Stimulated activated CD4-positive, alpha-beta T cell treated with anti-CD3 and anti-CD28 coated beads, Interleukin-15, amount 100 ng/mL, for 24 hours (primary cell): Measurements from ENCODE around the gene DNMT3B.

Source experiments
- DNase-seq: peaks from one replicate; pipeline ENCODE4 v3.0.0-alpha.2; 2020

Gene DNMT3B

DNA sequence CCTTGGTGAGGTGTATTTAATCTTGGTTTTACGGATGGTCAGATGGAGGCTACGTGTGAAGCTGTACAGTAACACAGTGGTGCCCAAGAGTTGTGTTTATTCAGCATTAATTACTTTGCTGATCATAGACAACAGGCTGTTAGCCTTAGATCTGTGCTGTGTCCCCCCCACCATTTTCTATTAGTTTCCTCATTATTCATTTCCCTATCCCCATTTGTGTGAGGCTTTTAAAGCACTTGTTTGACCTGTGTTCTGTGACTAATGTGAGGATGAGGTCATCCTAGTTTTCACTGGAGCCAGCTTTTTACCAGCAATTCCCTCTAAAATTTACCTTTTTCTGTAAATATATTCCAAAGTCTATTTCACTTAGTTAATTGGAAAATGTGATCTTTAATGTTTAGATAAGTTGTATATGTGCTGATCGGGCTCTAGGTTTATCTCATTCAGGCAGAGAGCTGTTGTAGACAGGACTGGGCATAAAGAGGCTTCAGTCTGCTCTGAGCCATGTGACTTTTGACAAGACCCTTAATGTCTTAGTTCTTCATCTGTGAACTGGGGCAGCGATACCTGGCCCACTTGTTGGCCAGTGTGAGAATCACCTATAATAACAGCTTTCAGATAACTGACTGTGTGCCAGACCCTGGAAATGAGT, 66.0 kb downstream of the DNMT3B start:
- no peak for DNase-seq

GRCh38 chr20:32829311-32830005, 67.3 kb downstream of the DNMT3B start:
- DNase-seq: no peak

DNA sequence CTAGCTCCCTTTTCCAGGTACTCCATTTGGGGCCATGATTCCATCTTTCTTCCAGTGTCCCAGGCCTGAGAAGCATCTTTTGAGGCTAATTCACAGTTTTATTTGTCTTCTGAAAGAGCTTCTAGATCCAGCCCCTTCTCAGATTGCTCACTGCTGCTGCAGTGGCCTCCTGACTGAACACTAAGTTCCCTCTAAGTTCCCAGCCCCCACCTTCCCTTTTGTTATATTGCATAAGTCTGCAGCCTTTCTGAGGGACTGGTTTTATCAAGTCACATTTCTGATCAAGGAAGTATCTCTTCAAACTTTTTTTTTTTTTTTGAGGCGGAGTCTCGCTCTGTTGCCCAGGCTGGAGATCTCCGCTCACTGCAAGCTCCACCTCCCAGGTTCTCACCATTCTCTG, 68.3 kb downstream of the DNMT3B start:
- DNase-seq: no peak

- DNase-seq: no peak
Observed at GRCh38 chr20:32831982-32832381, 69.8 kb downstream of the DNMT3B start.

- peak; percentile 19 for DNase-seq
Observed at GRCh38 chr20:32832664-32833063, 70.5 kb downstream of the DNMT3B start.

- DNase-seq: no peak
Observed at GRCh38 chr20:32834972-32835371, 72.8 kb downstream of the DNMT3B start.

DNA sequence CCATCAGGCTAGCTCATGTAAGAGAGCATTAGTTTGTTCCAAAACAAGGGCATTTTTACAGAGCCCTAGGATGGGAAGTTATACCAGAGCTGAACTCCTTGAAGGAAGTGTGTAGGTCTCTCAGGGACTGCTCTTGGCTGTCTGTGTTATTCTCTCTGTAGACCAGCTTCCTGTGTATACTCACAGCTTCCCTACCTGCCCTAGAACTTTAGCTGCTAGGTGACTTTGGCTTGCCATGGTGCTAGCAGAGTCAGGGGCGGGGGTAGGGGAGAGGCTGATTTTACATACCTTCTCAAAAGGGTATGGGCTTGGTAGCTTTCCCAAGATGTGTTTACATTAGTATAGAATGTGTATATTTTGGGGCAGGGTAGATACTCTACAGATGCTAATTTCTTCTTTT, 75.0 kb downstream of the DNMT3B start:
- no peak for DNase-seq

DNA sequence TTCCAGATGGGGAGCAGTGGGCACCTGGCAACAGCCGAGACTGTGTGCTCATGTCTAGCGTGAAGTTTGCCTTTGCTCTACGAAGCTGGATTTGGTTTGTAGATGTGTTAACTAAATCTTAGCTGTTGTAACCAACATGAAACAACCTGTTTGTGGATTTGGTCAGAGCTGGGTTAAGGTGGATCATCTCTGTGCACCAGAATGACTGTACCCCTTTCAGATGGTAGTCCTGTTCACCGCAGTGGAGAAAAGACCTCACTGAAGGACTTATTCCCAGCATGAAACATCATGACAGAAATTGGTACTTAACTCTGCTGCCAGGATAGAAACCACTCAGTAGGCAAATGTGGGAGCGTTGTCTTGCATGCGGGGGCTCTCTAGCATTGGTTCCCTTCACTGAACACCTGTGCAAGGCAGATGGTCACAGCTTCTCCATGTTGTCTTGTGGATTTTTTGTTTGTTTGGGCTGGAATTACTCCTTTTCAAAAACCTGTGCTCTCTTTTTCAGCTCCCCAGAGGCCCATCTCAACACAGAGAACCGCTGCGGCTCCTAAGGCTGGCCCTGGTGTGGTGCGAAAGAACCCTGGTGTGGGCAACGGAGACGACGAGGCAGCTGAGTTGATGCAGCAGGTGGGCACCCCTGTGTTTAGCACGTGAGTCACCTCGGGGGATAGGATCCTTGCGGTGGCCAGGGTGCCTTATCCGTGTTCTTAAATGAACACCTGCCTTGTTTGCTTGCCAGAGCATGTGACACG, 77.2 kb downstream of the DNMT3B start:
- DNase-seq: no peak

DNA sequence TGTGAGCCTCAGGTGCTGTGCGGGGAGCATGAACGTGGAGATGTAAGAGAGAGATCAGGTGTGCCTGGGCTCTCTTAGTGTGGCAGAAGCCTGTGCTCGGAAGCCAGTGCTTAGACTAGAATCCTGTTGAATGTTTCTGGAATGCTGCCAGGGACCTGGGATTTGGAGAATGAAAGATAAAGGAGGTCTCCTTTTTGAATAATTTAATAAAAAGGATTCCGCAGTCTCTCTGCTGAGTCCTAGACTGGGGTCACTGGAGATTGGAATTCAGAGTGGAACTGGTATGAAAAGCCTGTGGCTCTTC, 77.7 kb downstream of the DNMT3B start:
- no peak for DNase-seq

GRCh38 chr20:32841174-32841573, 79.0 kb downstream of the DNMT3B start:
- DNase-seq: no peak

- no peak for DNase-seq
Observed at GRCh38 chr20:32841632-32842031, 79.4 kb downstream of the DNMT3B start.

- no peak for DNase-seq
Observed at GRCh38 chr20:32842688-32843524, 80.7 kb downstream of the DNMT3B start.

GRCh38 chr20:32845786-32846185, 83.6 kb downstream of the DNMT3B start:
- no peak for DNase-seq

DNA sequence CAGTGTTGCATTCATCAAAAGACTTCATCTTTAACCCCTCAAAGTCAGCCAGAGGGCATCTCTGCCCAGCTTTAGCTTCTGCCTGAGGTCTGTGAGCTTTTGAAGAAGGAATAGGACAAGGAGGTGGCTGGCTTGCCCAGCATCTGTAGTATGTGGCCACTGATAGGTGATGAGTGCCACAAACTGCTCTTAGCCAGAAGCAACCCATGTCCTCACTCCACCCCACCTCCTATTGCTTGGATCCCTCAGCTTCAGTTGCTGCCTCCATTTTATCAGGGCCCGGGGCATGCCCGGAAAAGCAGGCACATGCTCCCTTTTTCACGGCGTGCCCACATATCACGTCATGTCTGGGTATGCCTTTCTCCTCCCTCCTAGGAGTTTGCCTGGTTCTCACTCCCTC, 84.7 kb downstream of the DNMT3B start:
- DNase-seq: no peak

GRCh38 chr20:32847964-32848363, 85.8 kb downstream of the DNMT3B start:
- DNase-seq: no peak

DNA sequence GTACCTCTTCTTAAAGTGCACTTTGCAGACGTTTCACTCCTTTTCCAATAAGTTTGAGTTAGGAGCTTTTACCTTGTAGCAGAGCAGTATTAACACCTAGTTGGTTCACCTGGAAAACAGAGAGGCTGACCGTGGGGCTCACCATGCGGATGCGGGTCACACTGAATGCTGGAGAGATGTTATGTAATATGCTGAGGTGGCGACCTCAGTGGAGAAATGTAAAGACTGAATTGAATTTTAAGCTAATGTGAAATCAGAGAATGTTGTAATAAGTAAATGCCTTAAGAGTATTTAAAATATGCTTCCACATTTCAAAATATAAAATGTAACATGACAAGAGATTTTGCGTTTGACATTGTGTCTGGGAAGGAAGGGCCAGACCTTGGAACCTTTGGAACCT, 86.7 kb downstream of the DNMT3B start:
- no peak for DNase-seq

GRCh38 chr20:32849577-32849976, 87.4 kb downstream of the DNMT3B start:
- DNase-seq: no peak

GRCh38 chr20:32855387-32855786, 93.2 kb downstream of the DNMT3B start:
- DNase-seq: no peak

DNA sequence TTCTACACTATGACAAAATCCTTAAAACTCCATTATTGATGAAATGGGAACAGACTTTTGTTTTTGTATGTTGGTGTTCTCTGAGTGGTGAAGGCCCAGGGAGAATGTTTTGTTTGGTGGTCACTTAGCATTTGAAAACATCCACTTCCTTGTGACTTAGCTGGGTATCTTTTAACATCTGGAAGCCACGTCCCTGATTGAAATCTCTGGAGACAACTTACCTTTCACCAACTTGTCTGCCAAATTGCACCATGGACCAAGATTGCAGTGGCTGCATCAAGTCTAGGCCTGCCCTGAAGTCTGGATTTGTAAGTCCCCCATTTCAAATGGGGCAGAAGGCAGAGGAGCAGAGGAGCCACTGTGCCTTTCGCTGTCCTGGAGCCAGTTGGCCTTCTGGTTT, 96.0 kb downstream of the DNMT3B start:
- DNase-seq: no peak
